Measurements from ENCODE around the gene PLXNA2.

PLXNA2 gene

DNA sequence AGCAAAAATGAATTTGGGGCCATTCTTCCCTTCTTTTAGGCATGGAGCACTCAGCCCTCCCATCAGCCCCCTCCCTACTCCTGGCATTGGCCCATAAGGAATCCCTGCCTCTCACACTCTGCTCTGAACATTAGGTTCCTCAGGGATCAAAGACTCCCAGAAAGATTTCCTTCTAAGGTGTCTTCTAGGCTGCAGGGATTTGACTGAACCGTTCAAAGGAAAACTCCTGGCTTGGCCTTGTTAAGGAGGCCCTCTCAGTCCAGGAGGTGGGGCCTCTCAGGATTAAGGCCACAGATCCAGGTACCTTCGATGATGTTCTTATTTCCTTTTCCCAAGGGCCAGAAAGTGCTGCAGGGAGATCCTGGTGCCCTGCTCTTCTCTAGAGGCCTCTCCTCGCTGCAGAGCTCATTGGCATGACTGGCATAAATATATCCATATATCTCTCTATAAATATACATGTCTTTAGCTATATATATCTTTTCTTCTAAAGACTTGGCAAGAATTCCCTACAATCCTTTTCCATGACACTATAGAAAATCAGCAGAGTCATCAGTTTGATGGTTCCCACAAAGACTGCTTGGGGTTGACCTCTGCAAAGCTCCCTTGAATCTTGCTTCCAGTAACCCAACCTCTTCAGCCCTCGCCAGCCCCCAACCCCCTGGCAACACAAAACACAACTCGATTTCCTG is 59.1 kb downstream of the PLXNA2 start:
- TF ChIP-seq, protein P1, sequence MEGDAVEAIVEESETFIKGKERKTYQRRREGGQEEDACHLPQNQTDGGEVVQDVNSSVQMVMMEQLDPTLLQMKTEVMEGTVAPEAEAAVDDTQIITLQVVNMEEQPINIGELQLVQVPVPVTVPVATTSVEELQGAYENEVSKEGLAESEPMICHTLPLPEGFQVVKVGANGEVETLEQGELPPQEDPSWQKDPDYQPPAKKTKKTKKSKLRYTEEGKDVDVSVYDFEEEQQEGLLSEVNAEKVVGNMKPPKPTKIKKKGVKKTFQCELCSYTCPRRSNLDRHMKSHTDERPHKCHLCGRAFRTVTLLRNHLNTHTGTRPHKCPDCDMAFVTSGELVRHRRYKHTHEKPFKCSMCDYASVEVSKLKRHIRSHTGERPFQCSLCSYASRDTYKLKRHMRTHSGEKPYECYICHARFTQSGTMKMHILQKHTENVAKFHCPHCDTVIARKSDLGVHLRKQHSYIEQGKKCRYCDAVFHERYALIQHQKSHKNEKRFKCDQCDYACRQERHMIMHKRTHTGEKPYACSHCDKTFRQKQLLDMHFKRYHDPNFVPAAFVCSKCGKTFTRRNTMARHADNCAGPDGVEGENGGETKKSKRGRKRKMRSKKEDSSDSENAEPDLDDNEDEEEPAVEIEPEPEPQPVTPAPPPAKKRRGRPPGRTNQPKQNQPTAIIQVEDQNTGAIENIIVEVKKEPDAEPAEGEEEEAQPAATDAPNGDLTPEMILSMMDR (IDR thresholded peaks at IDR 0.05; ENCODE audit: low read depth, low read length): no peak
- no peak for DNase-seq (ENCODE audit: extremely low read depth, low read depth)

- peak; percentile 90 for DNase-seq (ENCODE audit: extremely low read depth, low read depth)
- TF ChIP-seq, protein P1 (IDR thresholded peaks at IDR 0.05; ENCODE audit: low read depth, low read length): no peak
Measured at GRCh38 chr1:208183977-208184911, 59.9 kb downstream of the PLXNA2 start.

GRCh38 chr1:208182880-208183645 is 61.1 kb downstream of the PLXNA2 start:
- TF ChIP-seq, protein P1 (IDR thresholded peaks at IDR 0.05; ENCODE audit: low read depth, low read length): no peak
- DNase-seq (ENCODE audit: extremely low read depth, low read depth): no peak

GRCh38 chr1:208181364-208181763 is 62.8 kb downstream of the PLXNA2 start:
- DNase-seq (ENCODE audit: extremely low read depth, low read depth): no peak
- TF ChIP-seq, protein P1 (IDR thresholded peaks at IDR 0.05; ENCODE audit: low read depth, low read length): no peak

DNA sequence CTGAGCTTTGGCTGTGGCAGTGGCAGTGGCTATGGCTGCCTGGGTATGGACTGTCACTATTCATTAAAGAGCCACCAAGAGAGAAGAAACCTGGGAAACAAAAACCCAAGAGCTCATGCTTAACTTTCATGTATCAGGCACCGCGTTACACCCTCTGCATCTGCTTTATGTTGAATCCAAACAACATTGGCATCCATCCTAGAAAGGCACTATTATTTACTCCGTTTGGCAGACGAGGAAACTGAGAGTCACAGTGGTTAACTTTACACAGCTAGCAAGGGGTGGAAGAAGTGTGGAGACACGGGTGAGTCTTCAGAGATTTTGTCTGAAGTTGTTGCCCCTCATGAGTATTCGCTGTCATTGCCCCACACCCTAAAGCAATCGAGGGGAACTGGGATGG is 63.8 kb downstream of the PLXNA2 start:
- DNase-seq (ENCODE audit: extremely low read depth, low read depth): no peak
- TF ChIP-seq, protein P1 (IDR thresholded peaks at IDR 0.05; ENCODE audit: low read depth, low read length): no peak

GRCh38 chr1:208179961-208180409 is 64.2 kb downstream of the PLXNA2 start:
- TF ChIP-seq, protein P1 (IDR thresholded peaks at IDR 0.05; ENCODE audit: low read depth, low read length): no peak
- DNase-seq (ENCODE audit: extremely low read depth, low read depth): no peak
